CD14-positive monocyte (primary cell): Measurements from ENCODE around the gene MITF. TPM values are rescaled to one million over a fixed set of nuclear protein-coding genes. Genes with fewer than 3 reads are reported as not detected.

Experiments used
- DNase-seq, 3 donors: peaks; one replicate each; pipeline ENCODE4 v3.0.0-alpha.2; 2011 to 2022
- H2AFZ ChIP-seq: 2 replicates; pipeline ENCODE4 v1.6.0; 2012; ENCODE audit warnings: mild to moderate bottlenecking, low read depth, low read length, inconsistent platforms; ENCODE audit not compliant: insufficient read depth, poor library complexity, severe bottlenecking
- H3K27ac ChIP-seq, 2 donors: 1 replicate in 1 of 2; 2 replicates in 1 of 2; pipeline ENCODE4 v1.5.1; 2012 to 2013; ENCODE audit warnings: low read length in 2 of 2, control low read depth in 1 of 2, inconsistent platforms in 1 of 2, low read depth in 1 of 2, mild to moderate bottlenecking in 1 of 2
- H3K27me3 ChIP-seq, 2 donors: one replicate each; pipeline versions ENCODE4 v1.6.0 to v1.6.1; 2011 to 2013; ENCODE audit warnings: low read length in 2 of 2; ENCODE audit not compliant: control insufficient read depth in 2 of 2, insufficient read depth in 2 of 2
- H3K36me3 ChIP-seq, 2 donors: replicated peaks in 1 of 2; 1 replicate in 1 of 2; 2 replicates in 1 of 2; pipeline versions ENCODE4 v1.5.1 to v1.6.1; 2012 to 2013; ENCODE audit warnings: low read length in 2 of 2, control low read depth in 1 of 2, inconsistent platforms in 1 of 2, mild to moderate bottlenecking in 1 of 2; ENCODE audit not compliant: insufficient read depth in 2 of 2, control insufficient read depth in 1 of 2
- H3K4me1 ChIP-seq, 2 donors: 1 replicate in 1 of 2; 2 replicates in 1 of 2; pipeline versions ENCODE4 v1.5.1 to v1.6.1; 2012 to 2013; ENCODE audit warnings: low read length in 2 of 2, control low read depth in 1 of 2, inconsistent platforms in 1 of 2, mild to moderate bottlenecking in 1 of 2, moderate library complexity in 1 of 2; ENCODE audit not compliant: insufficient read depth in 2 of 2, control insufficient read depth in 1 of 2
- H3K4me2 ChIP-seq: replicated peaks from 2 replicates; pipeline ENCODE3; 2012; ENCODE audit warnings: low read length, moderate library complexity, mild to moderate bottlenecking; ENCODE audit not compliant: poor library complexity, severe bottlenecking; ENCODE audit errors: extremely low read depth
- H3K4me3 ChIP-seq, 3 experiments: fragments of 200-600 bp in 1 of 3; sonication (generic) in 1 of 3; replicated peaks in 1 of 3; 1 replicate in 2 of 3; 2 replicates in 1 of 3; pipeline ENCODE4 v1.5.1; 2011 to 2013; ENCODE audit warnings: low read length in 3 of 3, mild to moderate bottlenecking in 3 of 3, control low read depth in 2 of 3, low read depth in 2 of 3, inconsistent platforms in 1 of 3, moderate library complexity in 1 of 3
- H3K79me2 ChIP-seq: 2 replicates; pipeline ENCODE4 v1.6.0; 2012; ENCODE audit warnings: mild to moderate bottlenecking, control low read depth, inconsistent platforms, low read length, moderate library complexity; ENCODE audit not compliant: insufficient read depth
- H3K9ac ChIP-seq: 2 replicates; pipeline ENCODE4 v1.6.0; 2017; ENCODE audit warnings: low read length, mild to moderate bottlenecking; ENCODE audit not compliant: insufficient read depth, poor library complexity, severe bottlenecking
- H3K9me3 ChIP-seq, 2 donors: replicated peaks in 1 of 2; 1 replicate in 1 of 2; 2 replicates in 1 of 2; pipeline versions ENCODE4 v1.5.1 to v1.6.1; 2012 to 2013; ENCODE audit warnings: low read length in 2 of 2, control low read depth in 1 of 2; ENCODE audit not compliant: control insufficient read depth in 1 of 2, insufficient read depth in 1 of 2
- H4K20me1 ChIP-seq: 2 replicates; pipeline ENCODE4 v1.6.0; 2012; ENCODE audit warnings: mild to moderate bottlenecking, low read length, control low read depth, moderate library complexity; ENCODE audit not compliant: insufficient read depth
- H3K27ac Mint-ChIP-seq, 7 donors: one replicate each; pipeline ENCODE4 v1.8.0; 2020; ENCODE audit warnings: mild to moderate bottlenecking in 7 of 7, mixed read lengths in 7 of 7, moderate library complexity in 6 of 7, inconsistent platforms in 2 of 7
- H3K27me3 Mint-ChIP-seq, 3 donors: one replicate each; pipeline ENCODE4 v1.8.0; 2021 to 2022; ENCODE audit warnings: low read depth in 3 of 3, mild to moderate bottlenecking in 3 of 3, mixed read lengths in 3 of 3, moderate library complexity in 3 of 3, inconsistent platforms in 1 of 3
- H3K36me3 Mint-ChIP-seq, 2 donors: one replicate each; pipeline ENCODE4 v1.8.0; 2020; ENCODE audit warnings: mixed read lengths in 2 of 2, inconsistent platforms in 1 of 2, mild to moderate bottlenecking in 1 of 2
- H3K4me1 Mint-ChIP-seq: one replicate; pipeline ENCODE4 v1.8.0; 2020; ENCODE audit warnings: mild to moderate bottlenecking, mixed read lengths
- H3K4me3 Mint-ChIP-seq, 2 donors: one replicate each; pipeline ENCODE4 v1.8.0; 2020; ENCODE audit warnings: mild to moderate bottlenecking in 2 of 2, mixed read lengths in 2 of 2, moderate library complexity in 1 of 2
- H3K9me3 Mint-ChIP-seq, 7 donors: one replicate each; pipeline ENCODE4 v1.8.0; 2020 to 2022; ENCODE audit warnings: mixed read lengths in 7 of 7, mild to moderate bottlenecking in 6 of 7, moderate library complexity in 6 of 7, inconsistent platforms in 2 of 7
- WGBS: methylation state at CpG from one replicate; pipeline ENCODE4 v1.1.5; 2013; ENCODE audit warnings: missing lambda C conversion rate; ENCODE audit not compliant: insufficient coverage; 5-methylcytosine and 5-hydroxymethylcytosine counted together
- intact Hi-C, 2 donors: fragments of 100-400 bp; cut with micrococcal nuclease; formaldehyde crosslinking; loops; one replicate each; pipeline versions ENCODE4 v1.15.0 to v1.15.1; 2023
- polyA plus RNA-seq, 3 donors: library from polyadenylated mRNA; depleted of rRNA in 1 of 3; unstranded in 2 of 3; stranded (reverse) in 1 of 3; fragments of 300-500 nt in 2 of 3; fragments of >200 nt in 1 of 3; fragmentation: Illumina TruSeq in 2 of 3; gene quantifications; 1 replicate in 2 of 3; 2 replicates in 1 of 3; pipeline ENCODE4 v1.2.3, GENCODE V29; 2012 to 2021
- TF ChIP-seq, protein P1 (sequence below): fragments of 200-600 bp; IDR thresholded peaks from one replicate; pipeline ENCODE4 v1.8.0; 2022; ENCODE audit warnings: antibody characterized with exemption, mild to moderate bottlenecking

MITF gene
- polyA plus RNA-seq, 3 donors, result 7.0 to 15.1 (median 12.1) TPM

DNA sequence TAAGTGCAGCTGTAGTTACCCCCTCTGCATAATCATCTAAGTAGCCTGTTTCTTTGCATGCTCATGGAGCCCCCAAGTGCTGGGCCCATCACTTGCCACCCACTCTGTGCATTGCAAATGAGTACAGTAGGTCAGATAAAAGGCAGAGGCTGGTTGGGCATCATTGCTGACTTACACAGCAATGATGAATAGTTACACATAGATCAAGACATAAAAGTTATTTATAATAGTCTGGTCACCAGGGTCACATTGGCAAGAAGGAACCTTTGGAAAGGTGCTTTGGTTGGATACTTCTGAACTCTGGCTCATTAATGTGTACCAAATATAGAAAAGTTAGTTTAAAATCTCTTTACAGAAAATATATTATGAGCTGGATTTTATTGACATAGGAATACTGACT is 111.6 kb downstream of the MITF start:
- intact Hi-C loops, result no loop called here
- Histone ChIP-seq H3K9ac (no peak overlapping the region), H3K9me3 (no peaks in the 10 kb centered on the region), H3K4me2 (no peak overlapping the region), H3K4me3 (no peak overlapping the region), H3K27me3 (no peaks in the 10 kb centered on the region), H3K27ac (no peak overlapping the region), H2AFZ (no peak overlapping the region), H3K79me2 (no peaks in the 10 kb centered on the region), H3K4me1 (no peaks in the 10 kb centered on the region), H4K20me1 (no peaks in the 10 kb centered on the region), H3K36me3 (no peaks in the 10 kb centered on the region)
- H3K4me1 Mint-ChIP-seq, result peaks cover 2% of the 10 kb centered on the region
- no peaks in the 10 kb centered on the region for H3K36me3 Mint-ChIP-seq
- H3K4me3 Mint-ChIP-seq, result no peak overlapping the region
- TF ChIP-seq, protein P1, sequence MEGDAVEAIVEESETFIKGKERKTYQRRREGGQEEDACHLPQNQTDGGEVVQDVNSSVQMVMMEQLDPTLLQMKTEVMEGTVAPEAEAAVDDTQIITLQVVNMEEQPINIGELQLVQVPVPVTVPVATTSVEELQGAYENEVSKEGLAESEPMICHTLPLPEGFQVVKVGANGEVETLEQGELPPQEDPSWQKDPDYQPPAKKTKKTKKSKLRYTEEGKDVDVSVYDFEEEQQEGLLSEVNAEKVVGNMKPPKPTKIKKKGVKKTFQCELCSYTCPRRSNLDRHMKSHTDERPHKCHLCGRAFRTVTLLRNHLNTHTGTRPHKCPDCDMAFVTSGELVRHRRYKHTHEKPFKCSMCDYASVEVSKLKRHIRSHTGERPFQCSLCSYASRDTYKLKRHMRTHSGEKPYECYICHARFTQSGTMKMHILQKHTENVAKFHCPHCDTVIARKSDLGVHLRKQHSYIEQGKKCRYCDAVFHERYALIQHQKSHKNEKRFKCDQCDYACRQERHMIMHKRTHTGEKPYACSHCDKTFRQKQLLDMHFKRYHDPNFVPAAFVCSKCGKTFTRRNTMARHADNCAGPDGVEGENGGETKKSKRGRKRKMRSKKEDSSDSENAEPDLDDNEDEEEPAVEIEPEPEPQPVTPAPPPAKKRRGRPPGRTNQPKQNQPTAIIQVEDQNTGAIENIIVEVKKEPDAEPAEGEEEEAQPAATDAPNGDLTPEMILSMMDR, result no peak
- no peaks in the 10 kb centered on the region for H3K9me3 Mint-ChIP-seq
- H3K27ac Mint-ChIP-seq, result no peak overlapping the region
- peaks cover 0 to 4% (median 1%) of the 10 kb centered on the region in 3 donors for H3K27me3 Mint-ChIP-seq
- no peak for DNase-seq

DNA sequence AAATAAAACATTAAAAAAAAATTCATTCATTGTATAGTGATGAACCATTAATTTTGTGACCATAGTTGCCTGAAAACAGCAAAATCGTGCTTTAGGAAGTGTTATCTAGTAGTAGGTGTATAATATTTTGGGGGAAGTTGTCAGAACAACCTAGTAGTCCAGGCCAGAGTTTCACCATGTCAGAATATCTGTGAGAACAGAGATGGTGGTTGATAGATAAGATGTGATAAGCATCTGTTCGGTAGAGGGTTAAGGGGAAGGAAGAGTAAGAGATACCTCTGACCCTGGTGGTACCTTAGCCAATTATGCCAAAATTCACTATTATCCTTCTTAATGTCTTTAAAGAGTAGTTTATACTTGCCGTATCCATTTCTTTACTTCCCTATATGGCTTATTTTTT is 113.8 kb downstream of the MITF start:
- Histone ChIP-seq H3K9ac (no peak overlapping the region), H3K4me1 (no peaks in the 10 kb centered on the region), H3K9me3 (no peaks in the 10 kb centered on the region), H3K27ac (no peak overlapping the region), H4K20me1 (no peaks in the 10 kb centered on the region), H3K4me2 (no peak overlapping the region), H3K27me3 (no peaks in the 10 kb centered on the region), H3K79me2 (no peaks in the 10 kb centered on the region), H3K36me3 (no peaks in the 10 kb centered on the region), H2AFZ (no peak overlapping the region), H3K4me3 (no peak overlapping the region)
- TF ChIP-seq, protein P1, result no peak
- no peak overlapping the region for H3K4me3 Mint-ChIP-seq
- peaks cover 8% of the 10 kb centered on the region for H3K4me1 Mint-ChIP-seq
- no peaks in the 10 kb centered on the region for H3K9me3 Mint-ChIP-seq
- 33% methylated on average over 1 of the region's 3 CpGs for WGBS
- intact Hi-C loops, result no loop called here
- no peak for DNase-seq
- H3K27ac Mint-ChIP-seq, result no peak overlapping the region
- H3K27me3 Mint-ChIP-seq, result peaks cover 0 to 4% (median 1%) of the 10 kb centered on the region in 3 donors
- H3K36me3 Mint-ChIP-seq, result no peaks in the 10 kb centered on the region
